CD14-positive monocyte (primary cell): ENCODE data around the gene HK1. TPM values are rescaled to one million over a fixed set of nuclear protein-coding genes. Genes with fewer than 3 reads are reported as not detected.

Source experiments
- DNase-seq, 3 donors: peaks; one replicate each; pipeline ENCODE4 v3.0.0-alpha.2; 2011 to 2022
- H2AFZ ChIP-seq: 2 replicates; pipeline ENCODE4 v1.6.0; 2012; ENCODE audit warnings: mild to moderate bottlenecking, low read depth, low read length, inconsistent platforms; ENCODE audit not compliant: insufficient read depth, poor library complexity, severe bottlenecking
- H3K27ac ChIP-seq, 2 donors: 1 replicate in 1 of 2; 2 replicates in 1 of 2; pipeline ENCODE4 v1.5.1; 2012 to 2013; ENCODE audit warnings: low read length in 2 of 2, control low read depth in 1 of 2, inconsistent platforms in 1 of 2, low read depth in 1 of 2, mild to moderate bottlenecking in 1 of 2
- H3K27me3 ChIP-seq, 2 donors: one replicate each; pipeline versions ENCODE4 v1.6.0 to v1.6.1; 2011 to 2013; ENCODE audit warnings: low read length in 2 of 2; ENCODE audit not compliant: control insufficient read depth in 2 of 2, insufficient read depth in 2 of 2
- H3K36me3 ChIP-seq, 2 donors: replicated peaks in 1 of 2; 1 replicate in 1 of 2; 2 replicates in 1 of 2; pipeline versions ENCODE4 v1.5.1 to v1.6.1; 2012 to 2013; ENCODE audit warnings: low read length in 2 of 2, control low read depth in 1 of 2, inconsistent platforms in 1 of 2, mild to moderate bottlenecking in 1 of 2; ENCODE audit not compliant: insufficient read depth in 2 of 2, control insufficient read depth in 1 of 2
- H3K4me1 ChIP-seq, 2 donors: 1 replicate in 1 of 2; 2 replicates in 1 of 2; pipeline versions ENCODE4 v1.5.1 to v1.6.1; 2012 to 2013; ENCODE audit warnings: low read length in 2 of 2, control low read depth in 1 of 2, inconsistent platforms in 1 of 2, mild to moderate bottlenecking in 1 of 2, moderate library complexity in 1 of 2; ENCODE audit not compliant: insufficient read depth in 2 of 2, control insufficient read depth in 1 of 2
- H3K4me2 ChIP-seq: replicated peaks from 2 replicates; pipeline ENCODE3; 2012; ENCODE audit warnings: low read length, moderate library complexity, mild to moderate bottlenecking; ENCODE audit not compliant: poor library complexity, severe bottlenecking; ENCODE audit errors: extremely low read depth
- H3K4me3 ChIP-seq, 3 experiments: fragments of 200-600 bp in 1 of 3; sonication (generic) in 1 of 3; replicated peaks in 1 of 3; 1 replicate in 2 of 3; 2 replicates in 1 of 3; pipeline ENCODE4 v1.5.1; 2011 to 2013; ENCODE audit warnings: low read length in 3 of 3, mild to moderate bottlenecking in 3 of 3, control low read depth in 2 of 3, low read depth in 2 of 3, inconsistent platforms in 1 of 3, moderate library complexity in 1 of 3
- H3K79me2 ChIP-seq: 2 replicates; pipeline ENCODE4 v1.6.0; 2012; ENCODE audit warnings: mild to moderate bottlenecking, control low read depth, inconsistent platforms, low read length, moderate library complexity; ENCODE audit not compliant: insufficient read depth
- H3K9ac ChIP-seq: 2 replicates; pipeline ENCODE4 v1.6.0; 2017; ENCODE audit warnings: low read length, mild to moderate bottlenecking; ENCODE audit not compliant: insufficient read depth, poor library complexity, severe bottlenecking
- H3K9me3 ChIP-seq, 2 donors: replicated peaks in 1 of 2; 1 replicate in 1 of 2; 2 replicates in 1 of 2; pipeline versions ENCODE4 v1.5.1 to v1.6.1; 2012 to 2013; ENCODE audit warnings: low read length in 2 of 2, control low read depth in 1 of 2; ENCODE audit not compliant: control insufficient read depth in 1 of 2, insufficient read depth in 1 of 2
- H4K20me1 ChIP-seq: 2 replicates; pipeline ENCODE4 v1.6.0; 2012; ENCODE audit warnings: mild to moderate bottlenecking, low read length, control low read depth, moderate library complexity; ENCODE audit not compliant: insufficient read depth
- H3K27ac Mint-ChIP-seq, 7 donors: one replicate each; pipeline ENCODE4 v1.8.0; 2020; ENCODE audit warnings: mild to moderate bottlenecking in 7 of 7, mixed read lengths in 7 of 7, moderate library complexity in 6 of 7, inconsistent platforms in 2 of 7
- H3K27me3 Mint-ChIP-seq, 3 donors: one replicate each; pipeline ENCODE4 v1.8.0; 2021 to 2022; ENCODE audit warnings: low read depth in 3 of 3, mild to moderate bottlenecking in 3 of 3, mixed read lengths in 3 of 3, moderate library complexity in 3 of 3, inconsistent platforms in 1 of 3
- H3K36me3 Mint-ChIP-seq, 2 donors: one replicate each; pipeline ENCODE4 v1.8.0; 2020; ENCODE audit warnings: mixed read lengths in 2 of 2, inconsistent platforms in 1 of 2, mild to moderate bottlenecking in 1 of 2
- H3K4me1 Mint-ChIP-seq: one replicate; pipeline ENCODE4 v1.8.0; 2020; ENCODE audit warnings: mild to moderate bottlenecking, mixed read lengths
- H3K4me3 Mint-ChIP-seq, 2 donors: one replicate each; pipeline ENCODE4 v1.8.0; 2020; ENCODE audit warnings: mild to moderate bottlenecking in 2 of 2, mixed read lengths in 2 of 2, moderate library complexity in 1 of 2
- H3K9me3 Mint-ChIP-seq, 7 donors: one replicate each; pipeline ENCODE4 v1.8.0; 2020 to 2022; ENCODE audit warnings: mixed read lengths in 7 of 7, mild to moderate bottlenecking in 6 of 7, moderate library complexity in 6 of 7, inconsistent platforms in 2 of 7
- WGBS: methylation state at CpG from one replicate; pipeline ENCODE4 v1.1.5; 2013; ENCODE audit warnings: missing lambda C conversion rate; ENCODE audit not compliant: insufficient coverage; 5-methylcytosine and 5-hydroxymethylcytosine counted together
- intact Hi-C, 2 donors: fragments of 100-400 bp; cut with micrococcal nuclease; formaldehyde crosslinking; loops; one replicate each; pipeline versions ENCODE4 v1.15.0 to v1.15.1; 2023
- polyA plus RNA-seq, 3 donors: library from polyadenylated mRNA; depleted of rRNA in 1 of 3; unstranded in 2 of 3; stranded (reverse) in 1 of 3; fragments of 300-500 nt in 2 of 3; fragments of >200 nt in 1 of 3; fragmentation: Illumina TruSeq in 2 of 3; gene quantifications; 1 replicate in 2 of 3; 2 replicates in 1 of 3; pipeline ENCODE4 v1.2.3, GENCODE V29; 2012 to 2021
- TF ChIP-seq, protein P1 (sequence below): fragments of 200-600 bp; IDR thresholded peaks from one replicate; pipeline ENCODE4 v1.8.0; 2022; ENCODE audit warnings: antibody characterized with exemption, mild to moderate bottlenecking

Gene HK1
- polyA plus RNA-seq, 3 donors, result 57.9 to 146 (median 125) TPM

DNA sequence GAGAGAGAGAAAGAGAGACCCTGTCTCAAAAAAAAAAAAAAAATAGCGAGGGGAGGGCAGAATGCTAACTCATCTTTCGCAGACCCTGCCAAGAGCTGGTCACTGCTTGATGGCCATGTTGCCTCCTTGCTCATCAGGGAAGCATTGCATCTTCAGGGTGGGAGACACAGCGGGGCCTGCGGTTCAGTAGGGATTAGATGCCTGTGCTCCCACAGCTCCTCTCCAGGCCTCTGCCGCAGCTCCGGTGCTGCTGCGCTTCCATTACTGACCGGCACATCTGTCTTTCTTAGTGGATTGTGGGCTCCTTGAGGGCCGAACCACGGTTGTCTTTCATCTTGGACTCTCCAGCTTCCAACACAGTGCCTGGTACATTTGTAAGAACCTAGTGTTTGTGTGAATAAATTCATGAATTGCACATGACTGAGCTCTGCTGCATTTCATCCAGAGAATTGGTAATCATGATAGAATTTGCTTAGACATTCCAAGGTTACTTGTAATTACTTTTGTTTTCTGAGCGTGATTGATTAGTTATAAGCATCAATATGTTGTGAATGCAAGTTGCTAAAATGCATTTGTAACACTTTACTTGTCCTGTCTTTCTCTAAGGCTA is 16.8 kb downstream of the HK1 start:
- Histone ChIP-seq H2AFZ (no peak overlapping the region), H3K27ac (no peak overlapping the region), H3K27me3 (no peaks in the 10 kb centered on the region), H3K79me2 (no peaks in the 10 kb centered on the region), H3K9ac (no peak overlapping the region), H3K4me2 (no peak overlapping the region), H3K4me1 (no peaks in the 10 kb centered on the region), H3K36me3 (no peaks in the 10 kb centered on the region), H3K4me3 (no peak overlapping the region), H4K20me1 (no peaks in the 10 kb centered on the region), H3K9me3 (no peaks in the 10 kb centered on the region)
- H3K27me3 Mint-ChIP-seq, result peaks cover 0 to 6% (median 4%) of the 10 kb centered on the region in 3 donors
- TF ChIP-seq, protein P1, sequence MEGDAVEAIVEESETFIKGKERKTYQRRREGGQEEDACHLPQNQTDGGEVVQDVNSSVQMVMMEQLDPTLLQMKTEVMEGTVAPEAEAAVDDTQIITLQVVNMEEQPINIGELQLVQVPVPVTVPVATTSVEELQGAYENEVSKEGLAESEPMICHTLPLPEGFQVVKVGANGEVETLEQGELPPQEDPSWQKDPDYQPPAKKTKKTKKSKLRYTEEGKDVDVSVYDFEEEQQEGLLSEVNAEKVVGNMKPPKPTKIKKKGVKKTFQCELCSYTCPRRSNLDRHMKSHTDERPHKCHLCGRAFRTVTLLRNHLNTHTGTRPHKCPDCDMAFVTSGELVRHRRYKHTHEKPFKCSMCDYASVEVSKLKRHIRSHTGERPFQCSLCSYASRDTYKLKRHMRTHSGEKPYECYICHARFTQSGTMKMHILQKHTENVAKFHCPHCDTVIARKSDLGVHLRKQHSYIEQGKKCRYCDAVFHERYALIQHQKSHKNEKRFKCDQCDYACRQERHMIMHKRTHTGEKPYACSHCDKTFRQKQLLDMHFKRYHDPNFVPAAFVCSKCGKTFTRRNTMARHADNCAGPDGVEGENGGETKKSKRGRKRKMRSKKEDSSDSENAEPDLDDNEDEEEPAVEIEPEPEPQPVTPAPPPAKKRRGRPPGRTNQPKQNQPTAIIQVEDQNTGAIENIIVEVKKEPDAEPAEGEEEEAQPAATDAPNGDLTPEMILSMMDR, result no peak
- WGBS, result 100% methylated on average over 7 of the region's 11 CpGs
- no peaks in the 10 kb centered on the region for H3K9me3 Mint-ChIP-seq
- intact Hi-C loops, result no loop called here
- H3K27ac Mint-ChIP-seq, result no peak overlapping the region
- no peaks in the 10 kb centered on the region for H3K36me3 Mint-ChIP-seq
- H3K4me3 Mint-ChIP-seq, result no peak overlapping the region
- H3K4me1 Mint-ChIP-seq, result no peaks in the 10 kb centered on the region
- no peak for DNase-seq

DNA sequence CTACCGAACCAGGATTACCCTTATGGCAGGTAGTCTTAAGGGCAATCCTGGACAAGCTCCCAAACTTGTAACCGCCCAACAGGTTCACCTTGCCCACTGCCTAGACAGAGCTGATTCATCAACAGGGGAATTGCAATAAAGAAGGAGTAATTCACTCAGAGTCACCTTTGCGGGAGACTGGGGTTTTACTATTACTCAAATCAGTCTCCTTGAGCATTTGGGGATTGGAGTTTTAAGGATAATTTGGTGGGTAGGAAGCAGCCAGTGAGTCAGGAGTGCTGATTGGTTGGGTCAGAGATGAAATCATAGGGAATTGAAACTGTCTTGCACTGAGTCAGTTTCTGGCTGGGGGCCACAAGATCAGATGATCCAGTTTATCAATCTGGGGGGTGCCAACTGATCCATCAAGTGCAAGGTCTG is 25.3 kb downstream of the HK1 start:
- intact Hi-C loops, result no loop called here
- TF ChIP-seq, protein P1, result no peak
- H3K9me3 Mint-ChIP-seq, result no peaks in the 10 kb centered on the region
- H3K27ac Mint-ChIP-seq, result no peak overlapping the region
- H3K4me3 Mint-ChIP-seq, result no peak overlapping the region
- peak in 2 of 3 donors; percentile 35 to 58 for DNase-seq
- no peak overlapping the region for H3K4me2 ChIP-seq
- no peaks in the 10 kb centered on the region for H4K20me1 ChIP-seq
- H3K27me3 ChIP-seq, result no peaks in the 10 kb centered on the region
- H3K79me2 ChIP-seq, result no peaks in the 10 kb centered on the region
- H3K4me3 ChIP-seq, result no peak overlapping the region
- H3K27me3 Mint-ChIP-seq, result peaks cover 0 to 2% (median 0%) of the 10 kb centered on the region in 3 donors
- no peaks in the 10 kb centered on the region for H3K9me3 ChIP-seq
- H3K4me1 ChIP-seq, result no peaks in the 10 kb centered on the region
- no peak overlapping the region for H2AFZ ChIP-seq
- no peak overlapping the region for H3K9ac ChIP-seq
- H3K4me1 Mint-ChIP-seq, result peaks cover 8% of the 10 kb centered on the region
- no peaks in the 10 kb centered on the region for H3K36me3 Mint-ChIP-seq
- no peaks in the 10 kb centered on the region for H3K36me3 ChIP-seq
- no peak overlapping the region for H3K27ac ChIP-seq
- no CpG with 5 or more reads among the region's 3 CpGs for WGBS
